LNCaP clone FGC (cell line): ENCODE data around the gene NTS.

Source experiments
- DNase-seq: peaks from one replicate; pipeline ENCODE4 v3.0.0-alpha.2; 2011; ENCODE audit warnings: low read depth
- H3K4me3 ChIP-seq: 2 replicates; pipeline ENCODE4 v1.5.1; 2011; ENCODE audit warnings: mild to moderate bottlenecking, low read depth, low read length, control low read depth
- CTCF ChIP-seq: IDR thresholded peaks from 2 replicates; pipeline ENCODE4 v1.5.1; 2012; ENCODE audit warnings: mild to moderate bottlenecking; ENCODE audit not compliant: control insufficient read depth, insufficient read depth; ENCODE audit errors: extremely low read depth

The NTS gene

GRCh38 chr12:85865890-85866289, 8.2 kb upstream of the NTS start:
- no peak for TF ChIP-seq CTCF
- H3K4me3 ChIP-seq: no peak overlapping the region
- no peak for DNase-seq

GRCh38 chr12:85866986-85867776, 6.9 kb upstream of the NTS start:
- DNase-seq: peak; percentile 14
- TF ChIP-seq CTCF: peak; percentile 65
- no peak overlapping the region for H3K4me3 ChIP-seq

- H3K4me3 ChIP-seq: no peak overlapping the region
- peak; percentile 26 for DNase-seq
- peak; percentile 66 for TF ChIP-seq CTCF
These were observed 1.5 kb upstream of the NTS start for GRCh38 chr12:85872497-85873091.

- no peak for DNase-seq
- H3K4me3 ChIP-seq: no peak overlapping the region
- TF ChIP-seq CTCF: no peak
These were observed 3.4 kb downstream of the NTS start for GRCh38 chr12:85877459-85877858.

GRCh38 chr12:85883763-85884162, 9.7 kb downstream of the NTS start:
- no peak for TF ChIP-seq CTCF
- H3K4me3 ChIP-seq: no peak overlapping the region
- no peak for DNase-seq

GRCh38 chr12:85894653-85895052, 20.6 kb downstream of the NTS start:
- TF ChIP-seq CTCF: no peak
- no peak overlapping the region for H3K4me3 ChIP-seq
- DNase-seq: no peak
